Suprapubic skin (tissue), 4 donors: ENCODE data around the gene DYNC1I2. TPM values are rescaled to one million over a fixed set of nuclear protein-coding genes. Genes with fewer than 3 reads are reported as not detected.
"Not testable (repeated sequence)": the region's sequence is repeated elsewhere in the genome, so short reads cannot be mapped to it uniquely, and the experiment has no call there.

Experiments used
- DNase-seq, 2 donors: peaks; one replicate each; pipeline ENCODE4 v3.0.0-alpha.2; 2019; ENCODE audit warnings: low spot score in 2 of 2
- H3K27ac ChIP-seq: fragments of 200-600 bp; sonication (generic); one replicate; pipeline ENCODE4 v1.5.1; 2019
- H3K27me3 ChIP-seq: fragments of 200-600 bp; sonication (generic); one replicate; pipeline ENCODE4 v1.5.1; 2019
- H3K36me3 ChIP-seq: fragments of 200-600 bp; sonication (generic); one replicate; pipeline ENCODE4 v1.5.1; 2019
- H3K4me1 ChIP-seq: fragments of 200-600 bp; sonication (generic); one replicate; pipeline ENCODE4 v1.5.1; 2019
- H3K4me3 ChIP-seq: fragments of 200-600 bp; sonication (generic); one replicate; pipeline ENCODE4 v1.5.1; 2019; ENCODE audit warnings: mild to moderate bottlenecking
- H3K9me3 ChIP-seq: fragments of 200-600 bp; sonication (generic); one replicate; pipeline ENCODE4 v1.5.1; 2019
- CTCF ChIP-seq, 2 donors: fragments of 200-600 bp in 1 of 2; fragments of 450-650 bp in 1 of 2; sonication (generic) in 1 of 2; IDR thresholded peaks; one replicate each; pipeline ENCODE4 v1.5.1; 2016 to 2019; ENCODE audit warnings: antibody characterized with exemption in 2 of 2, mild to moderate bottlenecking in 1 of 2, moderate library complexity in 1 of 2
- EP300 ChIP-seq: sonication (generic); formaldehyde crosslinking; IDR thresholded peaks from one replicate; pipeline ENCODE4 v1.6.1; 2017; ENCODE audit warnings: antibody characterized with exemption
- POLR2A ChIP-seq, 2 donors: fragments of 450-650 bp; IDR thresholded peaks; one replicate each; pipeline ENCODE4 v1.6.1; 2017; ENCODE audit warnings: antibody characterized with exemption in 2 of 2, mild to moderate bottlenecking in 2 of 2, moderate library complexity in 2 of 2
- POLR2AphosphoS5 ChIP-seq, 3 donors: sonication (generic); formaldehyde crosslinking; IDR thresholded peaks; one replicate each; pipeline ENCODE4 v1.6.1; 2017; ENCODE audit warnings: antibody characterized with exemption in 3 of 3
- WGBS: methylation state at CpG from one replicate; pipeline ENCODE4 v1.1.5; 2018; 5-methylcytosine and 5-hydroxymethylcytosine counted together
- total RNA-seq, 4 donors: library from RNA; depleted of rRNA; stranded (reverse); fragments of >200 nt; gene quantifications; one replicate each; pipeline ENCODE4 v1.1.0, GENCODE V29; 2016

DYNC1I2 gene
- total RNA-seq, 4 donors from 2014 or later = 65.0 to 78.7 (median 67.9) TPM

- Histone ChIP-seq H3K9me3 (no peaks in the 10 kb centered on the region), H3K27ac (no peak overlapping the region), H3K4me3 (no peak overlapping the region), H3K36me3 (peaks cover 90% of the 10 kb centered on the region), H3K27me3 (no peaks in the 10 kb centered on the region), H3K4me1 (no peaks in the 10 kb centered on the region)
- 95% methylated on average over 1 of the region's 1 CpG for WGBS
- no peak for TF ChIP-seq POLR2A (IDR thresholded peaks at IDR 0.05)
- TF ChIP-seq CTCF (IDR thresholded peaks at IDR 0.05) = no peak
- no peak for TF ChIP-seq EP300
- no peak for TF ChIP-seq POLR2AphosphoS5 (IDR thresholded peaks at IDR 0.05)
- no peak for DNase-seq
These were observed 57.9 kb downstream of the DYNC1I2 start for GRCh38 chr2:171745141-171745540.

GRCh38 chr2:171745806-171746205 is 58.5 kb downstream of the DYNC1I2 start:
- no peak overlapping the region for H3K4me3 ChIP-seq
- no peak for TF ChIP-seq EP300
- TF ChIP-seq POLR2AphosphoS5 (IDR thresholded peaks at IDR 0.05) = no peak
- no peak for TF ChIP-seq CTCF (IDR thresholded peaks at IDR 0.05)
- no peak for TF ChIP-seq POLR2A (IDR thresholded peaks at IDR 0.05)
- 85% methylated on average over 4 of the region's 4 CpGs for WGBS
- H3K4me1 ChIP-seq = no peaks in the 10 kb centered on the region
- no peak overlapping the region for H3K27ac ChIP-seq
- H3K9me3 ChIP-seq = no peaks in the 10 kb centered on the region
- H3K27me3 ChIP-seq = no peaks in the 10 kb centered on the region
- DNase-seq = no peak
- H3K36me3 ChIP-seq = peaks cover 90% of the 10 kb centered on the region

GRCh38 chr2:171747371-171747770 is 60.1 kb downstream of the DYNC1I2 start:
- H3K27ac ChIP-seq = no peak overlapping the region
- peaks cover 86% of the 10 kb centered on the region for H3K36me3 ChIP-seq
- TF ChIP-seq EP300 = no peak
- no peak for TF ChIP-seq CTCF (IDR thresholded peaks at IDR 0.05)
- TF ChIP-seq POLR2AphosphoS5 (IDR thresholded peaks at IDR 0.05) = no peak
- no peak for TF ChIP-seq POLR2A (IDR thresholded peaks at IDR 0.05)
- no peaks in the 10 kb centered on the region for H3K4me1 ChIP-seq
- no peaks in the 10 kb centered on the region for H3K27me3 ChIP-seq
- no peaks in the 10 kb centered on the region for H3K9me3 ChIP-seq
- DNase-seq = no peak
- 88% methylated on average over 3 of the region's 3 CpGs for WGBS
- no peak overlapping the region for H3K4me3 ChIP-seq

- 94% methylated on average over 1 of the region's 1 CpG for WGBS
- no peak for DNase-seq
- H3K9me3 ChIP-seq = no peaks in the 10 kb centered on the region
- no peak overlapping the region for H3K4me3 ChIP-seq
- H3K27ac ChIP-seq = no peak overlapping the region
- no peaks in the 10 kb centered on the region for H3K27me3 ChIP-seq
- TF ChIP-seq POLR2A (IDR thresholded peaks at IDR 0.05) (no peak), EP300 (no peak), POLR2AphosphoS5 (IDR thresholded peaks at IDR 0.05) (no peak), CTCF (IDR thresholded peaks at IDR 0.05) (no peak)
- peaks cover 56% of the 10 kb centered on the region for H3K36me3 ChIP-seq
- no peaks in the 10 kb centered on the region for H3K4me1 ChIP-seq
These were observed 67.1 kb downstream of the DYNC1I2 start for GRCh38 chr2:171754254-171754939.

- not testable (repeated sequence) for DNase-seq, H3K9me3 ChIP-seq
- WGBS = 100% methylated on average over 1 of the region's 1 CpG
These were observed 71.5 kb downstream of the DYNC1I2 start for GRCh38 chr2:171758762-171759161.

GRCh38 chr2:171761176-171761575 is 73.9 kb downstream of the DYNC1I2 start:
- H3K4me1 ChIP-seq, DNase-seq, H3K4me3 ChIP-seq, H3K27me3 ChIP-seq, H3K9me3 ChIP-seq, H3K27ac ChIP-seq: not testable (repeated sequence)
- peaks cover 23% of the 10 kb centered on the region for H3K36me3 ChIP-seq
- WGBS = 95% methylated on average over 3 of the region's 4 CpGs

More at GRCh38 chr2:171758762-171759161, 71.5 kb downstream of the DYNC1I2 start:
- H3K27me3 ChIP-seq, H3K4me1 ChIP-seq, H3K27ac ChIP-seq, H3K4me3 ChIP-seq: not testable (repeated sequence)
- H3K36me3 ChIP-seq = peaks cover 39% of the 10 kb centered on the region
